22Rv1 (cell line): ENCODE measurements around the gene DTX1.

Experiments used
- CTCF ChIP-seq: fragments of 450-650 bp; IDR thresholded peaks from 2 replicates; pipeline ENCODE4 v1.5.1; 2017; ENCODE audit warnings: mild to moderate bottlenecking
- ZFX ChIP-seq: fragments of 450-650 bp; IDR thresholded peaks from 2 replicates; pipeline ENCODE4 v1.6.1; 2017; ENCODE audit warnings: antibody characterized with exemption, borderline replicate concordance

- TF ChIP-seq CTCF (no peak), ZFX (no peak)
These were observed 81.6 kb downstream of the DTX1 start for GRCh38 chr12:113137861-113138783.
